PFSK-1 (cell line): ENCODE measurements around the gene MAP3K3.

Source experiments
- POLR2AphosphoS5 ChIP-seq: IDR thresholded peaks from 2 replicates; pipeline ENCODE4 v1.6.1; 2012; ENCODE audit warnings: low read depth, mild to moderate bottlenecking, control low read depth, low read length, moderate library complexity
- REST ChIP-seq, 2 experiments: IDR thresholded peaks; 2 replicates each; pipeline versions ENCODE4 v1.6.1 to v1.8.0; 2011 to 2012; ENCODE audit warnings: low read depth in 2 of 2, low read length in 2 of 2, control low read depth in 1 of 2, inconsistent platforms in 1 of 2, mild to moderate bottlenecking in 1 of 2, moderate library complexity in 1 of 2; ENCODE audit not compliant: insufficient read depth in 1 of 2
- SIN3A ChIP-seq: IDR thresholded peaks from 2 replicates; pipeline ENCODE4 v1.6.1; 2012; ENCODE audit warnings: mild to moderate bottlenecking, low read length, moderate library complexity, borderline replicate concordance; ENCODE audit not compliant: insufficient read depth

- no peak for TF ChIP-seq POLR2AphosphoS5
- TF ChIP-seq REST (IDR thresholded peaks at IDR 0.05; ENCODE audit: insufficient read depth in 1 of 2, low read depth in 2 of 2, low read length in 2 of 2) = no peak
- no peak for TF ChIP-seq SIN3A
These were observed 48.6 kb upstream of the MAP3K3 start for GRCh38 chr17:63573634-63574033.
